Ovary (tissue), 3 donors: ENCODE measurements around the gene PPIB.

Source experiments
- EP300 ChIP-seq: sonication (generic); formaldehyde crosslinking; IDR thresholded peaks from one replicate; pipeline ENCODE4 v1.6.1; 2017; ENCODE audit warnings: antibody characterized with exemption
- POLR2A ChIP-seq: fragments of 450-650 bp; IDR thresholded peaks from one replicate; pipeline ENCODE4 v1.6.1; 2017; ENCODE audit warnings: antibody characterized with exemption, mild to moderate bottlenecking, moderate library complexity
- TF ChIP-seq, protein P1 (sequence below), 3 donors: fragments of 450-650 bp in 2 of 3; fragments of 200-600 bp in 1 of 3; IDR thresholded peaks; one replicate each; pipeline versions ENCODE4 v1.5.1 to v1.8.0; 2016 to 2022; ENCODE audit warnings: antibody characterized with exemption in 3 of 3, mild to moderate bottlenecking in 1 of 3
- donor health status: DM: no; HTN: no; CAD: no.

DNA sequence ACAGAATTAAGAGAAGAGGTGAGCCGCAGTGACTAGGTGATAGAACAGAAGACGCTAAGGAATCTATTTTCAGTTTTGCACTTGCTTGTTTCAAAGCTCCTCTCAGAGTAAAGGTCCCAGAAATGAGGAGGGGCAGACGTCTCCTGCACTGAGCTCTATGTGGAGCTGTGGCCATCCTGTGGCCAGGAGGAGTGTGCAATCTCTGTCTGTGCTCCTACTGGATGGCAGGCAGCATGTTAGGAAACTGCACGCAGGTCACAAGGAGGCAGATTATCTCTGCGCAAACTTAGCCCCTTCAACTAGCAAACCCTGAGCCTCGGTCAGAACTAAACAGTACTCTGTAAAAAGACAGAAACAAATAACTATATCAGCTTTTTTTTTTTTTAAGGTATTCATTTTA lies 31.1 kb upstream of the PPIB start:
- TF ChIP-seq, protein P1, sequence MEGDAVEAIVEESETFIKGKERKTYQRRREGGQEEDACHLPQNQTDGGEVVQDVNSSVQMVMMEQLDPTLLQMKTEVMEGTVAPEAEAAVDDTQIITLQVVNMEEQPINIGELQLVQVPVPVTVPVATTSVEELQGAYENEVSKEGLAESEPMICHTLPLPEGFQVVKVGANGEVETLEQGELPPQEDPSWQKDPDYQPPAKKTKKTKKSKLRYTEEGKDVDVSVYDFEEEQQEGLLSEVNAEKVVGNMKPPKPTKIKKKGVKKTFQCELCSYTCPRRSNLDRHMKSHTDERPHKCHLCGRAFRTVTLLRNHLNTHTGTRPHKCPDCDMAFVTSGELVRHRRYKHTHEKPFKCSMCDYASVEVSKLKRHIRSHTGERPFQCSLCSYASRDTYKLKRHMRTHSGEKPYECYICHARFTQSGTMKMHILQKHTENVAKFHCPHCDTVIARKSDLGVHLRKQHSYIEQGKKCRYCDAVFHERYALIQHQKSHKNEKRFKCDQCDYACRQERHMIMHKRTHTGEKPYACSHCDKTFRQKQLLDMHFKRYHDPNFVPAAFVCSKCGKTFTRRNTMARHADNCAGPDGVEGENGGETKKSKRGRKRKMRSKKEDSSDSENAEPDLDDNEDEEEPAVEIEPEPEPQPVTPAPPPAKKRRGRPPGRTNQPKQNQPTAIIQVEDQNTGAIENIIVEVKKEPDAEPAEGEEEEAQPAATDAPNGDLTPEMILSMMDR (IDR thresholded peaks at IDR 0.05), result no peak
- TF ChIP-seq EP300 (no peak), POLR2A (no peak)
